ENCODE results near the gene COL20A1.
A peak's percentile ranks its signal among the peaks of the same experiment; 100 is the strongest.

COL20A1 gene

DNA sequence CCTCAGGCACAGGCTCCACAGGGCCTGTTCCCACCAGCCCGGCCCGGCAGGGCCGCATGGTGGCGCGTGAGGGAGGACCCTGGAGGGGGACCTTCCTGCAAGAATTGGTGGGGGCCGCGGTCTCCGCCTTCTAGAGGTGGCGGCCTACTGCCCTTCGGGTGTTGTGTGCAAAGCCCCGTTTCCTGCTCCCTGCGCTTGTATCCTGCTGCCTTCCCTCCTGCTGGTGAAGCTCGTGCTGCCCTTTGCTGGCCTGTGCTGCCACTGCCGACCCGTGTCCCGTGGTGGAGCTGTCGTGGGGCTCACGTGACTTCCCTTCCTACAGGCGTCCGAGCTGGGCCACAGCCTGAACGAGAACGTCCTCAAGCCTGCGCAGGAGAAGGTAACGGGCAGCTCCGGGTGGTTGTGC is 8.4 kb upstream of the COL20A1 start:
- Histone ChIP-seq H3K4me3 (ENCODE audit: severe bottlenecking) (no peak overlapping the region), H3K36me3 (ENCODE audit: low read depth) (peaks cover 81% of the 10 kb centered on the region), H3K9me3 (ENCODE audit: severe bottlenecking) (no peaks in the 10 kb centered on the region), H3K4me1 (ENCODE audit: insufficient read depth, poor library complexity, severe bottlenecking) (no peaks in the 10 kb centered on the region), H3K27me3 (ENCODE audit: insufficient read depth, poor library complexity, severe bottlenecking) (no peaks in the 10 kb centered on the region), H3K27ac (ENCODE audit: poor library complexity, severe bottlenecking) (no peak overlapping the region)
- DNase-seq (ENCODE audit: low spot score) (peak; percentile 84), ATAC-seq (ENCODE audit: low read depth) (no peak)
- TF ChIP-seq, protein P1, sequence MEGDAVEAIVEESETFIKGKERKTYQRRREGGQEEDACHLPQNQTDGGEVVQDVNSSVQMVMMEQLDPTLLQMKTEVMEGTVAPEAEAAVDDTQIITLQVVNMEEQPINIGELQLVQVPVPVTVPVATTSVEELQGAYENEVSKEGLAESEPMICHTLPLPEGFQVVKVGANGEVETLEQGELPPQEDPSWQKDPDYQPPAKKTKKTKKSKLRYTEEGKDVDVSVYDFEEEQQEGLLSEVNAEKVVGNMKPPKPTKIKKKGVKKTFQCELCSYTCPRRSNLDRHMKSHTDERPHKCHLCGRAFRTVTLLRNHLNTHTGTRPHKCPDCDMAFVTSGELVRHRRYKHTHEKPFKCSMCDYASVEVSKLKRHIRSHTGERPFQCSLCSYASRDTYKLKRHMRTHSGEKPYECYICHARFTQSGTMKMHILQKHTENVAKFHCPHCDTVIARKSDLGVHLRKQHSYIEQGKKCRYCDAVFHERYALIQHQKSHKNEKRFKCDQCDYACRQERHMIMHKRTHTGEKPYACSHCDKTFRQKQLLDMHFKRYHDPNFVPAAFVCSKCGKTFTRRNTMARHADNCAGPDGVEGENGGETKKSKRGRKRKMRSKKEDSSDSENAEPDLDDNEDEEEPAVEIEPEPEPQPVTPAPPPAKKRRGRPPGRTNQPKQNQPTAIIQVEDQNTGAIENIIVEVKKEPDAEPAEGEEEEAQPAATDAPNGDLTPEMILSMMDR (IDR thresholded peaks at IDR 0.05; ENCODE audit: poor library complexity, severe bottlenecking) = no peak

DNA sequence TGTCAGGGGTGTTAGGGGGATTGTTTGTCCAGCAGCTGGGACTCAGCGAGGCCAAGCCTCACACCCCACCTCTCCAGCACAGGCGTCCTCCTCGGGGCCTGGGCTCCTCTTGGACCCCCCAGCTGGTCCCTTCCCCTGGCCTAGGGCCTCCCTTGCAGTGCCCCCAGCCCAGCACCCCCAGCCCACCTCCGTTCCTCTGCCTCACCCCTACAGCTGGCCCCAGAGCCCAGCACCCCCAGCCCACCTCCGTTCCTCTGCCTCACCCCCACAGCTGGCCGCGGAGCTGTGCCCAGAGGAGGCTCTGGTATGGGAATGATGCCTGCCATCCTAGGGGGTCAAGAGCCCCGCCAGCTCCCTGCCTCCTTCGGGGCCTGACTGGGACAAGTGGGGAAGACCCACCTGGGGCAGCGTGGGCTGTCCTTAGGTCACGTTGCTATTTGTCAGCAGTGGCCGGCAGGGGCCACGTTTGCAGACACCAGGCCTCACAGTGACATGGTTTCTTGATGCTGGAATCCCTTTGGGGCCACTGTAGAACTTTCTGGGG is 7.9 kb upstream of the COL20A1 start:
- H3K27me3 ChIP-seq (ENCODE audit: insufficient read depth, poor library complexity, severe bottlenecking) = no peaks in the 10 kb centered on the region
- no peak overlapping the region for H3K4me3 ChIP-seq (ENCODE audit: severe bottlenecking)
- H3K27ac ChIP-seq (ENCODE audit: poor library complexity, severe bottlenecking) = no peak overlapping the region
- ATAC-seq (ENCODE audit: low read depth) (no peak), DNase-seq (ENCODE audit: low spot score) (peak; percentile 84)
- H3K9me3 ChIP-seq (ENCODE audit: severe bottlenecking) = no peaks in the 10 kb centered on the region
- TF ChIP-seq, protein P1 (IDR thresholded peaks at IDR 0.05; ENCODE audit: poor library complexity, severe bottlenecking) = no peak
- no peaks in the 10 kb centered on the region for H3K4me1 ChIP-seq (ENCODE audit: insufficient read depth, poor library complexity, severe bottlenecking)
- peaks cover 76% of the 10 kb centered on the region for H3K36me3 ChIP-seq (ENCODE audit: low read depth)

DNA sequence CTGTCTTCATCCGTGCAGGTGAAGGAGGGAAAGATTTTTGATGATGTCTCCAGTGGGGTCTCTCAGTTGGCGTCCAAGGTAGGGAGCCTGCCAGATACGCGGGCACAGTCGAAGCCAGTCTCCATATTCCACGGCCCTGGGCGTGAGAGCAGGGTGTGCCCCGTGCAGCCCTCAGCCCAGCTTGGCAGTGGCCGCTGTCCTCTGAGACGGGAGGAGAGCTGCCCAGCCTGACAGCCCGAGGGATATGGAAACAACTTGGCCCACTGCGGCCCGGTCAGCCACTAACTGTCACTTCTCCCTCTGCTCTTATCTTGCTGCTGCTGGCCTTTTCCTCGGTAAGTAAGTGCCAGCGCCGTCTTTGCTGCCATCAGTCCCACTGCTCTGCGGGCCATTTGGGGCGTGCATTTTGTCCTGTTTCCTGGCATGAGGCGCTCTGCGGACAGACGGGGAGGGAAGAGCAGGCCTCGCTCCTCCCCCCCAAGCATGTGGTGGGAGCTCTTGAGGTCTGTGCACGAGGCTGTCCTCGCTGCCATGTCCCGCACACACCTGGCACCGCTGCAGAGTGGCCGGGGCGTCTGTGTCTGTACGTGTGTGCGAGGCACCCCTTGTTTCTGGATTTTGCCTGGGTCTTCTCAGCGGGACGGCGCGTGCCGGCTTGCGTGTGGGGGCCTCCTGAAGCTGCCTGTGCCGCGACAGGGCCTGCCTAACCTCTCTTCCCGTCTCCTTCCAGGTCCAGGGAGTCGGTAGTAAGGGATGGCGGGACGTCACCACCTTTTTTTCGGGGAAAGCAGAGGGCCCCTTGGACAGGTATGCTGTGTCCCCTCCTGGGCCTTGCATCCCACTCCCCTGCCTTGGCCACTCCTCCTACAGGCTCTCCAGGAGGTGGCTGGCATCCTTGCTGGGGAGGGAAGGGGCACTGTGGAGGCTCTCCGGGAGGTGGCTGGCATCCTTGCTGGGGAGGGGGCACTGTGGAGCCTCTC is 7.1 kb upstream of the COL20A1 start:
- no peaks in the 10 kb centered on the region for H3K27me3 ChIP-seq (ENCODE audit: insufficient read depth, poor library complexity, severe bottlenecking)
- TF ChIP-seq, protein P1 (IDR thresholded peaks at IDR 0.05; ENCODE audit: poor library complexity, severe bottlenecking) = no peak
- H3K36me3 ChIP-seq (ENCODE audit: low read depth) = peaks cover 68% of the 10 kb centered on the region
- no peaks in the 10 kb centered on the region for H3K4me1 ChIP-seq (ENCODE audit: insufficient read depth, poor library complexity, severe bottlenecking)
- H3K4me3 ChIP-seq (ENCODE audit: severe bottlenecking) = no peak overlapping the region
- no peak overlapping the region for H3K27ac ChIP-seq (ENCODE audit: poor library complexity, severe bottlenecking)
- ATAC-seq (ENCODE audit: low read depth) (no peak), DNase-seq (ENCODE audit: low spot score) (peak; percentile 82)
- no peaks in the 10 kb centered on the region for H3K9me3 ChIP-seq (ENCODE audit: severe bottlenecking)

DNA sequence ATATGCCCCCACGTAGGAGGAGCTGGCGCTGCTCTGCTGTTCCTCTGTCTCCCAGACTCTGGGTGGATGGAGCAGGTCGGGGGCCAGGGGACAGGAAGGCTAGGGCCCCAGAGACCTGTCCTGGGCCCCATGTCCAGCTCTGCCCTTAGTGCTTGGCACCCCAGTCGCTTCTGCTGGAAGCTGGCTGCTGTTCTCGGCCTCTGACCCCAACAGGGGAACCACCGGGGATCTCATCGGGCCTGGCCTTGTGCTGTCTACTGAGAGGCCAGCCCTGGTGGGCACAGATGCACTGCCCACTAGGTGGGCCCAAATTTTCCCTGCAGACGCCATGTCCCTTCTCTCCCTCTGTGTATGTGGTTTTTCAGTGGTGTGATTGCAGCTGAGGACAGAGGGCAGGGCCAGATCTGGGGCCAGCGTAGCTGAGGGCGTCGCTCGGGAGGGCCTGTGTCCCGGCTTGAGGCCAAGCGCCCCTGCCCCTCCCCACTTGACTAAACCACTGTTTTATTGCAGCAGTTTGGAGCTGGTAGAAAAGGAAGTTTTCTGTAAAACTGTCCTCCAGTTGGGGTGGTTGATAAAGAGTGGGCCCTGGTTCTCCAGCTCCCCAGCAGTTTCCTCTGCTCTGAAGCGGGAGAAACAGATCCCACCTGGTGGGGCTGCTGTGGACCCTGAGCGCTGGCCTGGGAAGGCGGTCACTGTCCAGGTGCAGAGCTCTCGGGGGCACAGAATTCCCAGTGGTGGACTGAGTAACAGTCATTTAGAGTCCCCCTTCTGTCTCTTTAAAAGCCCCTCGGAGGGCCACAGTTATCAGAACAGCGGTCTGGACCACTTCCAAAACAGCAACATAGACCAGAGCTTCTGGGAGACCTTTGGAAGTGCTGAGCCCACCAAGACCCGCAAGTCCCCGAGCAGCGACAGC is 5.9 kb upstream of the COL20A1 start:
- Histone ChIP-seq H3K27ac (ENCODE audit: poor library complexity, severe bottlenecking) (no peak overlapping the region), H3K4me3 (ENCODE audit: severe bottlenecking) (no peak overlapping the region), H3K9me3 (ENCODE audit: severe bottlenecking) (no peaks in the 10 kb centered on the region), H3K36me3 (ENCODE audit: low read depth) (peaks cover 59% of the 10 kb centered on the region), H3K4me1 (ENCODE audit: insufficient read depth, poor library complexity, severe bottlenecking) (no peaks in the 10 kb centered on the region), H3K27me3 (ENCODE audit: insufficient read depth, poor library complexity, severe bottlenecking) (no peaks in the 10 kb centered on the region)
- TF ChIP-seq, protein P1 (IDR thresholded peaks at IDR 0.05; ENCODE audit: poor library complexity, severe bottlenecking) = no peak
- ATAC-seq (ENCODE audit: low read depth) (no peak), DNase-seq (ENCODE audit: low spot score) (peak; percentile 81)
